SK-N-SH (cell line): ENCODE measurements around the gene HDAC8. TPM values are rescaled to one million over a fixed set of nuclear protein-coding genes. Genes with fewer than 3 reads are reported as not detected.

ENCODE experiments used
- CTCF ChIA-PET: fragments of 300-600, 350-600 bp; formaldehyde crosslinking; extraction: SDS; loops from one replicate; lab custom pipeline; 2021; lab: Yijun Ruan, JAX
- POLR2A ChIA-PET: fragments of 350-600 bp; sonication (Branson Sonifier 250); formaldehyde crosslinking; extraction: SDS; loops from one replicate; lab custom pipeline; 2020; ENCODE audit warnings: antibody characterized with exemption, inconsistent platforms; lab: Yijun Ruan, JAX
- DNase-seq: peaks from one replicate; pipeline ENCODE4 v3.0.0; 2012
- H2AFZ ChIP-seq: fragments of 200-600 bp; sonication (generic); 2 replicates; pipeline ENCODE4 v1.8.1; 2016; ENCODE audit warnings: antibody characterized with exemption, mild to moderate bottlenecking, low read depth
- H3F3A ChIP-seq: fragments of 200-600 bp; sonication (generic); replicated peaks from 2 replicates; pipeline ENCODE3; 2016; ENCODE audit warnings: antibody characterized with exemption, mild to moderate bottlenecking; ENCODE audit not compliant: insufficient read depth
- H3K27ac ChIP-seq, 2 experiments: fragments of 200-500 bp in 1 of 2; fragments of 200-600 bp in 1 of 2; sonication (Bioruptor generic) in 1 of 2; sonication (generic), shearing (Covaris generic) in 1 of 2; 2 replicates each; pipeline versions ENCODE4 v1.5.1 to v1.6.1; 2014 to 2016; ENCODE audit warnings: low read depth in 2 of 2, inconsistent platforms in 1 of 2, low read length in 1 of 2, mild to moderate bottlenecking in 1 of 2, mixed read lengths in 1 of 2
- H3K27me3 ChIP-seq: fragments of 200-600 bp; sonication (generic), shearing (Covaris generic); 2 replicates; pipeline ENCODE4 v1.6.1; 2016; ENCODE audit warnings: mixed run types; ENCODE audit not compliant: insufficient read depth
- H3K36me3 ChIP-seq, 2 experiments: fragments of 200-500 bp in 1 of 2; fragments of 200-600 bp in 1 of 2; sonication (Bioruptor generic) in 1 of 2; sonication (generic) in 1 of 2; replicated peaks in 1 of 2; 2 replicates each; pipeline versions ENCODE3 to v1.5.1; 2014 to 2016; ENCODE audit warnings: low read length in 1 of 2, mild to moderate bottlenecking in 1 of 2; ENCODE audit not compliant: insufficient read depth in 2 of 2, control insufficient read depth in 1 of 2
- H3K4me1 ChIP-seq, 2 experiments: fragments of 200-500 bp in 1 of 2; fragments of 200-600 bp in 1 of 2; sonication (Bioruptor generic) in 1 of 2; sonication (generic), shearing (Covaris generic) in 1 of 2; 2 replicates each; pipeline versions ENCODE4 v1.5.1 to v1.6.1; 2014 to 2016; ENCODE audit warnings: low read depth in 1 of 2, low read length in 1 of 2, mixed run types in 1 of 2; ENCODE audit not compliant: insufficient read depth in 2 of 2, control insufficient read depth in 1 of 2
- H3K4me2 ChIP-seq: fragments of 200-600 bp; sonication (generic), shearing (Covaris generic); 2 replicates; pipeline ENCODE4 v1.6.1; 2017; ENCODE audit warnings: mixed run types
- H3K4me3 ChIP-seq, 2 experiments: fragments of 200-500 bp in 1 of 2; fragments of 200-600 bp in 1 of 2; sonication (Bioruptor generic) in 1 of 2; sonication (generic), shearing (Covaris generic) in 1 of 2; 2 replicates each; pipeline versions ENCODE4 v1.5.1 to v1.8.1; 2014 to 2016; ENCODE audit warnings: low read depth in 2 of 2, inconsistent platforms in 1 of 2, low read length in 1 of 2, mild to moderate bottlenecking in 1 of 2, mixed read lengths in 1 of 2, moderate library complexity in 1 of 2
- H3K79me2 ChIP-seq: fragments of 200-600 bp; sonication (generic); 2 replicates; pipeline ENCODE4 v1.8.1; 2017; ENCODE audit warnings: mild to moderate bottlenecking; ENCODE audit not compliant: insufficient read depth
- H3K9ac ChIP-seq: fragments of 200-600 bp; sonication (generic); 2 replicates; pipeline ENCODE4 v1.6.1; 2017; ENCODE audit warnings: mixed run types
- H3K9me2 ChIP-seq: fragments of 200-600 bp; sonication (generic); 2 replicates; pipeline ENCODE4 v1.6.1; 2017; ENCODE audit warnings: mixed run types
- H3K9me3 ChIP-seq: fragments of 200-600 bp; sonication (generic); 2 replicates; pipeline ENCODE4 v1.6.1; 2017; ENCODE audit warnings: mixed run types, mild to moderate bottlenecking, moderate library complexity
- H4K20me1 ChIP-seq: fragments of 200-600 bp; sonication (generic); 2 replicates; pipeline ENCODE4 v1.6.1; 2017; ENCODE audit warnings: mild to moderate bottlenecking, mixed run types; ENCODE audit not compliant: insufficient read depth
- CHD2 ChIP-seq: fragments of 150-350 bp; IDR thresholded peaks from 2 replicates; pipeline ENCODE4 v1.6.1; 2018; ENCODE audit warnings: low read length; ENCODE audit not compliant: partially characterized antibody
- CTCF ChIP-seq: fragments of 200-600 bp; sonication (generic); IDR thresholded peaks from 2 replicates; pipeline ENCODE4 v1.6.1; 2017; ENCODE audit warnings: antibody characterized with exemption, mild to moderate bottlenecking, moderate library complexity
- EP300 ChIP-seq, 2 experiments: IDR thresholded peaks; 2 replicates each; pipeline versions ENCODE4 v1.4.0 to v1.6.1; 2012; ENCODE audit warnings: borderline replicate concordance in 1 of 2, low read depth in 1 of 2, low read length in 1 of 2
- FOXM1 ChIP-seq: IDR thresholded peaks from 2 replicates; pipeline ENCODE4 v1.4.0; 2012; ENCODE audit warnings: low read depth, mild to moderate bottlenecking
- GATA2 ChIP-seq: sonication (generic); formaldehyde crosslinking; IDR thresholded peaks from 2 replicates; pipeline ENCODE4 v1.5.0; 2020; ENCODE audit warnings: mild to moderate bottlenecking, missing genetic modification reagents
- IRF3 ChIP-seq: fragments of 150-350 bp; IDR thresholded peaks from 2 replicates; pipeline ENCODE4 v1.6.1; 2016; ENCODE audit warnings: mild to moderate bottlenecking, low read depth, low read length
- JUND ChIP-seq: IDR thresholded peaks from 2 replicates; pipeline ENCODE4 v1.4.0; 2012
- MEF2A ChIP-seq: IDR thresholded peaks from 2 replicates; pipeline ENCODE4 v1.4.0; 2012; ENCODE audit warnings: low read depth, borderline replicate concordance
- MXI1 ChIP-seq: IDR thresholded peaks from 2 replicates; pipeline ENCODE4 v1.6.1; 2012; ENCODE audit warnings: mild to moderate bottlenecking, low read depth, low read length, improper control_type of control experiment
- NRF1 ChIP-seq: IDR thresholded peaks from 2 replicates; pipeline ENCODE4 v1.6.1; 2012; ENCODE audit warnings: low read depth, mild to moderate bottlenecking, low read length
- PBX3 ChIP-seq: IDR thresholded peaks from 2 replicates; pipeline ENCODE4; 2012
- RCOR1 ChIP-seq: fragments of 150-350 bp; IDR thresholded peaks from 2 replicates; pipeline ENCODE4 v1.6.1; 2017; ENCODE audit warnings: antibody characterized with exemption, low read length
- REST ChIP-seq: IDR thresholded peaks from 2 replicates; pipeline ENCODE4 v1.6.1; 2012; ENCODE audit warnings: mild to moderate bottlenecking, low read depth, low read length, moderate library complexity
- SMC3 ChIP-seq: IDR thresholded peaks from 2 replicates; pipeline ENCODE4 v1.6.1; 2012; ENCODE audit warnings: low read depth, low read length, improper control_type of control experiment
- USF2 ChIP-seq: fragments of 150-350 bp; IDR thresholded peaks from 2 replicates; pipeline ENCODE4 v1.6.1; 2017; ENCODE audit warnings: antibody characterized with exemption, low read length, low read depth, borderline replicate concordance
- YY1 ChIP-seq: IDR thresholded peaks from 2 replicates; pipeline ENCODE4 v1.4.0; 2012; ENCODE audit warnings: low read depth, mild to moderate bottlenecking
- ZBTB33 ChIP-seq: IDR thresholded peaks from 2 replicates; pipeline ENCODE4 v1.4.0; 2012; ENCODE audit warnings: low read depth, borderline replicate concordance
- WGBS: methylation state at CpG from one replicate; pipeline ENCODE4 v1.1.6; 2017; ENCODE audit warnings: low lambda C conversion rate; 5-methylcytosine and 5-hydroxymethylcytosine counted together
- polyA plus RNA-seq, 3 experiments: library from polyadenylated mRNA; depleted of rRNA; stranded (reverse); fragments of >200 nt; gene quantifications; 2 replicates each; pipeline ENCODE4 v1.2.3, GENCODE V29; 2012

Gene HDAC8
- polyA plus RNA-seq, 1 of the 3 experiments (the other 2 are of a cell fraction): 30.6 TPM

- TF ChIP-seq REST (no peak), IRF3 (no peak), NRF1 (no peak), MXI1 (no peak), CTCF (no peak), PBX3 (no peak), SMC3 (no peak), RCOR1 (no peak), CHD2 (no peak)
Measured at GRCh38 chrX:72498782-72499181, 73.9 kb downstream of the HDAC8 start (continued).

GRCh38 chrX:72495046-72495445 lies 77.6 kb downstream of the HDAC8 start:
- Histone ChIP-seq H2AFZ (no peak overlapping the region), H3K9me2 (no peaks in the 10 kb centered on the region), H3K27me3 (no peaks in the 10 kb centered on the region), H3K27ac (peak overlapping the region in 1 of 2 experiments; percentile 63; a peak in 2 of 4 replicates), H3K4me1 (peaks cover 0 to 5% of the 10 kb centered on the region in 2 experiments; a peak in 2 of 4 replicates), H3K79me2 (0 out of 2 replicates have a peak, but pooled peaks cover 4% of the 10 kb centered on the region), H3K4me2 (no peak overlapping the region), H3K9ac (no peak overlapping the region), H3K36me3 (peaks cover 9 to 18% of the 10 kb centered on the region in 2 experiments), H3K4me3 (no peak overlapping the region), H4K20me1 (no peaks in the 10 kb centered on the region), H3K9me3 (0 out of 2 replicates have a peak, but pooled peaks cover 9% of the 10 kb centered on the region), H3F3A (no peaks in the 10 kb centered on the region)
- ChIA-PET CTCF (no interaction called here), POLR2A (no interaction called here)
- DNase-seq: peak; percentile 27
- 67% methylated on average over 6 of the region's 6 CpGs for WGBS
- no peak for TF ChIP-seq MXI1
- TF ChIP-seq EP300 (IDR thresholded peaks at IDR 0.05; ENCODE audit: borderline replicate concordance in 1 of 2, low read depth in 1 of 2, low read length in 1 of 2): peak in 1 of 2 experiments; percentile 11; a peak in 1 of 4 replicates
- no peak for TF ChIP-seq IRF3
- 0 out of 2 replicates have a peak, but pooled peaks have one; percentile 26 for TF ChIP-seq GATA2 (CRISPR knock-in tag)
- no peak for TF ChIP-seq USF2
- no peak for TF ChIP-seq NRF1
- no peak for TF ChIP-seq MEF2A
- no peak for TF ChIP-seq YY1
- no peak for TF ChIP-seq JUND
- TF ChIP-seq FOXM1: no peak
- no peak for TF ChIP-seq ZBTB33
